Measurements from ENCODE around the gene TMOD1.

The TMOD1 gene

DNA sequence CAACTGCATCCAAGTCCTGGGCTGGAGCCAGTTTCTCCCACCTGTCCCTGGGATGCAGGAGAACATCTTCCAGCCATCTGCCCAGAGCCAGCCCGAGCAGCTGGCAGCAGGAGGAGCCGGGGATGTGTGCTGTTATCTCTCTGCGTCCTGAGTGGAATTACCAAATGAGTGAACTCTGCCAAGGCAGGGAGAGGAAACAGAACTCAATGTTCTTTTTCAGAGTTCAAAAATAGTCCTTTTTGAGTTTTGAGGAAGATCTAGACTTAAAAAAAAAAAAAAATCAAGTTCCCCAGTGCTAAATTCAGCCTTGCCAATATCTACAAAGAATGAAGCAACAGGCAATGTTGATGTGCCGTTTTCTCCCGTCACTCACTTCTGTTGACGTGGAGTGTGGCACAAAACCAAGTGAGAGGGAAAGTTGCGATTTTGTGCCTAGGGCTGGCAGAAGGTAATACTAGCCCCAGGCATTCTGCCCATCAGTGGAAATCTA is 56.2 kb downstream of the TMOD1 start:
- H3K27ac ChIP-seq (ENCODE audit: low read depth, low read length), result no peak overlapping the region
- H3K4me3 ChIP-seq (ENCODE audit: low read length), result no peak overlapping the region
- no peaks in the 10 kb centered on the region for H3F3A ChIP-seq (ENCODE audit: control insufficient read depth, insufficient read depth)
- no peaks in the 10 kb centered on the region for H4K20me1 ChIP-seq (ENCODE audit: control insufficient read depth, insufficient read depth, low read depth, low read length)
- no peaks in the 10 kb centered on the region for H3K9me3 ChIP-seq (ENCODE audit: control insufficient read depth, insufficient read depth, low read length)
- H3K27me3 ChIP-seq (ENCODE audit: control insufficient read depth, low read length), result no peaks in the 10 kb centered on the region
- H3K9me2 ChIP-seq (replicated peaks; ENCODE audit: control insufficient read depth, low read length), result no peaks in the 10 kb centered on the region
- no peaks in the 10 kb centered on the region for H3K36me3 ChIP-seq (ENCODE audit: control insufficient read depth, low read length)
- no peaks in the 10 kb centered on the region for H3K79me2 ChIP-seq (ENCODE audit: control insufficient read depth, low read length)
- TF ChIP-seq, protein P1, sequence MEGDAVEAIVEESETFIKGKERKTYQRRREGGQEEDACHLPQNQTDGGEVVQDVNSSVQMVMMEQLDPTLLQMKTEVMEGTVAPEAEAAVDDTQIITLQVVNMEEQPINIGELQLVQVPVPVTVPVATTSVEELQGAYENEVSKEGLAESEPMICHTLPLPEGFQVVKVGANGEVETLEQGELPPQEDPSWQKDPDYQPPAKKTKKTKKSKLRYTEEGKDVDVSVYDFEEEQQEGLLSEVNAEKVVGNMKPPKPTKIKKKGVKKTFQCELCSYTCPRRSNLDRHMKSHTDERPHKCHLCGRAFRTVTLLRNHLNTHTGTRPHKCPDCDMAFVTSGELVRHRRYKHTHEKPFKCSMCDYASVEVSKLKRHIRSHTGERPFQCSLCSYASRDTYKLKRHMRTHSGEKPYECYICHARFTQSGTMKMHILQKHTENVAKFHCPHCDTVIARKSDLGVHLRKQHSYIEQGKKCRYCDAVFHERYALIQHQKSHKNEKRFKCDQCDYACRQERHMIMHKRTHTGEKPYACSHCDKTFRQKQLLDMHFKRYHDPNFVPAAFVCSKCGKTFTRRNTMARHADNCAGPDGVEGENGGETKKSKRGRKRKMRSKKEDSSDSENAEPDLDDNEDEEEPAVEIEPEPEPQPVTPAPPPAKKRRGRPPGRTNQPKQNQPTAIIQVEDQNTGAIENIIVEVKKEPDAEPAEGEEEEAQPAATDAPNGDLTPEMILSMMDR (IDR thresholded peaks at IDR 0.05; ENCODE audit: low read depth, low read length, poor library complexity, severe bottlenecking), result no peak
- TF ChIP-seq EZH2phosphoT487 (IDR thresholded peaks at IDR 0.05; ENCODE audit: borderline replicate concordance, low read length), result no peak
- no peak overlapping the region for H3K4me2 ChIP-seq (ENCODE audit: low read length)
- H3K4me1 ChIP-seq (ENCODE audit: control insufficient read depth, low read length), result no peaks in the 10 kb centered on the region

DNA sequence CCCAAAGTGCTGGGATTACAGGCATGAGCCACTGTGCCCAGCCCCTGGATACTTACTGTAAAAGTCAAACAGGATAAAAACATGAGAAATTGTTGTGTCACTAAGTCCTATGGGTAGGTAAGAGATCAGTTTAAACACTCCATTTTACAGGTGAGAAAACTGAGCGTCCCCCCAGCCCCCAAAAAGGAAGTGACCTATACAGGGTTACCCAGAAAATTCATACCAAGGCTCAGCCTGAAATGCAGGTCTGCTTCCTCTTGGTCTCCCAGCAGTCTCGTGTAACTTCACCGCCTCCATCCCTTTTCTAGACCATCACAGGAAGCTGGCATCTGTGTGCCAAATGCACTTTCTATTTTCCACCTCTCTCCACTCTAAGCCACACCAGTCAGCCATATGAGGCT is 57.2 kb downstream of the TMOD1 start:
- Histone ChIP-seq H3K79me2 (ENCODE audit: control insufficient read depth, low read length) (no peaks in the 10 kb centered on the region), H3K9me2 (replicated peaks; ENCODE audit: control insufficient read depth, low read length) (no peaks in the 10 kb centered on the region), H4K20me1 (ENCODE audit: control insufficient read depth, insufficient read depth, low read depth, low read length) (no peaks in the 10 kb centered on the region), H3K9me3 (ENCODE audit: control insufficient read depth, insufficient read depth, low read length) (no peaks in the 10 kb centered on the region), H3K4me1 (ENCODE audit: control insufficient read depth, low read length) (no peaks in the 10 kb centered on the region), H3K4me3 (ENCODE audit: low read length) (no peak overlapping the region), H3K27ac (ENCODE audit: low read depth, low read length) (no peak overlapping the region), H3K27me3 (ENCODE audit: control insufficient read depth, low read length) (no peaks in the 10 kb centered on the region), H3F3A (ENCODE audit: control insufficient read depth, insufficient read depth) (no peaks in the 10 kb centered on the region), H3K36me3 (ENCODE audit: control insufficient read depth, low read length) (no peaks in the 10 kb centered on the region), H3K4me2 (ENCODE audit: low read length) (no peak overlapping the region)
- no peak for TF ChIP-seq EZH2phosphoT487 (IDR thresholded peaks at IDR 0.05; ENCODE audit: borderline replicate concordance, low read length)
- TF ChIP-seq, protein P1 (IDR thresholded peaks at IDR 0.05; ENCODE audit: low read depth, low read length, poor library complexity, severe bottlenecking), result no peak

GRCh38 chr9:97559111-97559514 is 57.6 kb downstream of the TMOD1 start:
- Histone ChIP-seq H3K4me2 (ENCODE audit: low read length) (no peak overlapping the region), H3K27ac (ENCODE audit: low read depth, low read length) (no peak overlapping the region), H3K27me3 (ENCODE audit: control insufficient read depth, low read length) (no peaks in the 10 kb centered on the region), H3K9me2 (replicated peaks; ENCODE audit: control insufficient read depth, low read length) (no peaks in the 10 kb centered on the region), H3K9me3 (ENCODE audit: control insufficient read depth, insufficient read depth, low read length) (no peaks in the 10 kb centered on the region), H3F3A (ENCODE audit: control insufficient read depth, insufficient read depth) (no peaks in the 10 kb centered on the region), H4K20me1 (ENCODE audit: control insufficient read depth, insufficient read depth, low read depth, low read length) (no peaks in the 10 kb centered on the region), H3K36me3 (ENCODE audit: control insufficient read depth, low read length) (no peaks in the 10 kb centered on the region), H3K4me1 (ENCODE audit: control insufficient read depth, low read length) (no peaks in the 10 kb centered on the region), H3K79me2 (ENCODE audit: control insufficient read depth, low read length) (no peaks in the 10 kb centered on the region), H3K4me3 (ENCODE audit: low read length) (no peak overlapping the region)
- TF ChIP-seq, protein P1 (IDR thresholded peaks at IDR 0.05; ENCODE audit: low read depth, low read length, poor library complexity, severe bottlenecking), result no peak
- TF ChIP-seq EZH2phosphoT487 (IDR thresholded peaks at IDR 0.05; ENCODE audit: borderline replicate concordance, low read length), result no peak

Measured in DOHH2 (cell line).